Spleen (tissue), 11 donors: Measurements from ENCODE around the gene COQ4. TPM values are rescaled to one million over a fixed set of nuclear protein-coding genes. Genes with fewer than 3 reads are reported as not detected.
A peak's percentile ranks its signal among the peaks of the same experiment; 100 is the strongest.

Source experiments
- DNase-seq: peaks from one replicate; pipeline ENCODE4 v3.0.0-alpha.2; 2020
- H3K27ac ChIP-seq, 8 donors: fragments of 200-600 bp; sonication (generic) in 7 of 8; 1 replicate in 4 of 8; 2 replicates in 4 of 8; pipeline versions ENCODE4 v1.5.0 to v1.8.0; 2016 to 2021; ENCODE audit warnings: inconsistent platforms in 4 of 8, mild to moderate bottlenecking in 4 of 8, moderate library complexity in 1 of 8
- H3K27me3 ChIP-seq, 7 donors: fragments of 200-600 bp; sonication (generic) in 6 of 7; replicated peaks in 1 of 7; 1 replicate in 4 of 7; 2 replicates in 3 of 7; pipeline versions ENCODE4 v1.5.0 to v1.8.0; 2016 to 2021; ENCODE audit warnings: inconsistent platforms in 3 of 7, mild to moderate bottlenecking in 1 of 7
- H3K36me3 ChIP-seq, 6 donors: fragments of 200-600 bp; sonication (generic) in 5 of 6; 1 replicate in 4 of 6; 2 replicates in 2 of 6; pipeline versions ENCODE4 v1.5.0 to v1.8.0; 2016 to 2021; ENCODE audit warnings: inconsistent platforms in 2 of 6
- H3K4me1 ChIP-seq, 6 donors: fragments of 200-600 bp; sonication (generic) in 5 of 6; 1 replicate in 3 of 6; 2 replicates in 3 of 6; pipeline versions ENCODE4 v1.5.0 to v1.8.0; 2016 to 2021; ENCODE audit warnings: inconsistent platforms in 3 of 6
- H3K4me3 ChIP-seq, 8 donors: fragments of 200-600 bp; sonication (generic) in 7 of 8; 1 replicate in 4 of 8; 2 replicates in 4 of 8; pipeline versions ENCODE4 v1.5.0 to v1.8.0; 2016 to 2021; ENCODE audit warnings: inconsistent platforms in 4 of 8, mild to moderate bottlenecking in 4 of 8, moderate library complexity in 2 of 8
- H3K9me3 ChIP-seq, 8 donors: fragments of 200-600 bp; sonication (generic) in 7 of 8; 1 replicate in 4 of 8; 2 replicates in 4 of 8; pipeline versions ENCODE4 v1.5.0 to v1.8.0; 2016 to 2021; ENCODE audit warnings: inconsistent platforms in 4 of 8
- CTCF ChIP-seq, 11 experiments: fragments of 200-600 bp in 7 of 11; fragments of 450-650 bp in 4 of 11; sonication (generic) in 4 of 11; IDR thresholded peaks in 8 of 11; conservative IDR thresholded peaks in 3 of 11; 1 replicate in 7 of 11; 2 replicates in 4 of 11; pipeline versions ENCODE4 v1.4.0 to v1.8.0; 2016 to 2021; ENCODE audit warnings: antibody characterized with exemption in 11 of 11, inconsistent platforms in 4 of 11, mild to moderate bottlenecking in 1 of 11
- POLR2A ChIP-seq, 3 donors: fragments of 450-650 bp; IDR thresholded peaks; one replicate each; pipeline ENCODE4 v1.5.1; 2017; ENCODE audit warnings: antibody characterized with exemption in 3 of 3, mild to moderate bottlenecking in 1 of 3
- POLR2AphosphoS5 ChIP-seq, 3 donors: sonication (generic); formaldehyde crosslinking; IDR thresholded peaks; one replicate each; pipeline ENCODE4 v1.5.1; 2017; ENCODE audit warnings: antibody characterized with exemption in 3 of 3
- WGBS, 5 donors: extraction: QIAGEN DNeasy Blood & Tissue Kit in 3 of 5; methylation state at CpG; one replicate each; pipeline versions ENCODE4 v1.1.5 to v1.1.7; 2013 to 2018; 5-methylcytosine and 5-hydroxymethylcytosine counted together
- intact Hi-C: fragments of 100-400 bp; cut with DNase I; formaldehyde crosslinking; loops from one replicate; pipeline ENCODE4 v1.15.0; 2023; ENCODE audit warnings: low total_unique reads
- polyA plus RNA-seq, 3 donors: library from polyadenylated mRNA; stranded (reverse); fragments of 200-250 nt; gene quantifications; one replicate each; pipeline ENCODE4 v1.2.1, GENCODE V29; 2013
- total RNA-seq, 7 donors: library from RNA; depleted of rRNA in 3 of 7; stranded (reverse); fragments of >200 nt in 3 of 7; fragmentation: NEBNext Ultra II Directional in 4 of 7; extraction: Animal tissue kit (Norgen Biotek cat#: 25700) in 4 of 7; gene quantifications; one replicate each; pipeline versions ENCODE4 v1.1.0 to v1.2.1, GENCODE V29; 2016 to 2021
- donor health status: healthy with polysubstance abuse.
- donor health status: DM: no; HTN: no; CAD: no; lungs with moderate emphysema.
- donor health status: DM: no; HTN: no; CAD: no.
- donor health status: Bipolar disorder and iron deficiency.
- donor health status: healthy.
- donor health status: DM: no; HTN: no; CAD: no.
- donor health status: DM: yes; HTN: yes; CAD: no.

Gene COQ4
- total and polyA plus RNA-seq, 10 donors = 23.9 to 63.7 (median 38.2) TPM

GRCh38 chr9:128360826-128361225, 38.2 kb downstream of the COQ4 start:
- Histone ChIP-seq H3K27ac (peak overlapping the region in 5 of 8 donors; percentile 54 to 70 (median 65)), H3K27me3 (no peaks in the 10 kb centered on the region), H3K4me3 (no peak overlapping the region), H3K36me3 (peaks cover 0 to 41% (median 6%) of the 10 kb centered on the region in 6 donors), H3K4me1 (peaks cover 7 to 33% (median 24%) of the 10 kb centered on the region in 6 donors), H3K9me3 (no peaks in the 10 kb centered on the region)
- intact Hi-C loops = no loop called here
- 50 to 75% (median 71%) methylated on average over 1 to 2 of the region's 2 CpGs for WGBS, 5 donors
- TF ChIP-seq POLR2AphosphoS5 (IDR thresholded peaks at IDR 0.05) = no peak
- no peak for TF ChIP-seq POLR2A (IDR thresholded peaks at IDR 0.05)
- TF ChIP-seq CTCF (IDR thresholded peaks at IDR 0.05 in 8 of 11, conservative IDR thresholded peaks at IDR 0.05 in 3 of 11) = no peak
- no peak for DNase-seq

GRCh38 chr9:128361296-128361985, 38.8 kb downstream of the COQ4 start:
- Histone ChIP-seq H3K27ac (peak overlapping the region in 7 of 8 donors; percentile 16 to 70 (median 65)), H3K4me3 (peak overlapping the region; percentile 21 to 67 (median 46)), H3K9me3 (no peaks in the 10 kb centered on the region), H3K27me3 (no peaks in the 10 kb centered on the region), H3K36me3 (peaks cover 0 to 34% (median 2%) of the 10 kb centered on the region in 6 donors), H3K4me1 (peaks cover 7 to 33% (median 24%) of the 10 kb centered on the region in 6 donors)
- TF ChIP-seq POLR2AphosphoS5 (IDR thresholded peaks at IDR 0.05) = no peak
- TF ChIP-seq CTCF (IDR thresholded peaks at IDR 0.05 in 8 of 11, conservative IDR thresholded peaks at IDR 0.05 in 3 of 11) = no peak
- no peak for TF ChIP-seq POLR2A (IDR thresholded peaks at IDR 0.05)
- 54 to 62% (median 58%) methylated on average over 13 to 14 of the region's 14 CpGs for WGBS, 5 donors
- DNase-seq = no peak
- intact Hi-C loops = no loop called here

GRCh38 chr9:128361986-128362646, 39.5 kb downstream of the COQ4 start:
- peaks cover 0 to 28% (median 1%) of the 10 kb centered on the region in 6 donors for H3K36me3 ChIP-seq
- no peaks in the 10 kb centered on the region for H3K9me3 ChIP-seq
- peak overlapping the region in 7 of 8 donors; percentile 16 to 70 (median 65) for H3K27ac ChIP-seq
- intact Hi-C loops = loop anchor here (2.0 kb wide), 1 partner anchor 51 kb away; no protein-coding TSS in a partner anchor
- 7 to 15% (median 11%) methylated on average over 15 to 20 of the region's 20 CpGs for WGBS, 5 donors
- DNase-seq = peak; percentile 90
- TF ChIP-seq POLR2AphosphoS5 (IDR thresholded peaks at IDR 0.05) (peak; percentile 64 to 83 (median 77)), POLR2A (IDR thresholded peaks at IDR 0.05) (no peak), CTCF (IDR thresholded peaks at IDR 0.05 in 8 of 11, conservative IDR thresholded peaks at IDR 0.05 in 3 of 11) (peak; percentile 83 to 97 (median 90))
- peak overlapping the region; percentile 21 to 67 (median 46) for H3K4me3 ChIP-seq
- H3K27me3 ChIP-seq = no peaks in the 10 kb centered on the region
- peaks cover 7 to 33% (median 24%) of the 10 kb centered on the region in 6 donors for H3K4me1 ChIP-seq

- Histone ChIP-seq H3K27me3 (no peaks in the 10 kb centered on the region), H3K9me3 (no peaks in the 10 kb centered on the region), H3K27ac (peak overlapping the region in 1 of 8 donors; percentile 70), H3K4me1 (peaks cover 7 to 33% (median 24%) of the 10 kb centered on the region in 6 donors), H3K36me3 (peaks cover 0 to 24% (median 0%) of the 10 kb centered on the region in 6 donors), H3K4me3 (peak overlapping the region in 1 of 8 donors; percentile 67)
- TF ChIP-seq POLR2A (IDR thresholded peaks at IDR 0.05) = no peak
- no peak for TF ChIP-seq CTCF (IDR thresholded peaks at IDR 0.05 in 8 of 11, conservative IDR thresholded peaks at IDR 0.05 in 3 of 11)
- no peak for TF ChIP-seq POLR2AphosphoS5 (IDR thresholded peaks at IDR 0.05)
- intact Hi-C loops = loop anchor here (2.0 kb wide), 1 partner anchor 50 kb away; no protein-coding TSS in a partner anchor
- no peak for DNase-seq
- WGBS, 5 donors = 72 to 81% (median 77%) methylated on average over 3 of the region's 3 CpGs
These were observed 40.1 kb downstream of the COQ4 start for GRCh38 chr9:128362774-128363173.
